A673 (cell line): ENCODE data around the gene FRMPD1.

Experiments used
- CTCF ChIP-seq: fragments of 300-800, 200-600 bp; sonication (generic); conservative IDR thresholded peaks from 2 replicates; pipeline ENCODE4 v1.5.1; 2017; ENCODE audit warnings: low read depth, mild to moderate bottlenecking, antibody characterized with exemption, low read length, moderate library complexity, mixed read lengths
- EZH2 ChIP-seq: fragments of 200-600 bp; sonication (generic); IDR thresholded peaks from 2 replicates; pipeline ENCODE4 v1.6.1; 2017; ENCODE audit warnings: borderline replicate concordance, low read depth, mild to moderate bottlenecking, mixed read lengths, antibody characterized with exemption, low read length; ENCODE audit not compliant: poor library complexity, severe bottlenecking

GRCh38 chr9:37769306-37769705 is 118.6 kb downstream of the FRMPD1 start:
- TF ChIP-seq CTCF (no peak), EZH2 (no peak)
